ENCODE data around the gene NAB1.

- no peak for TF ChIP-seq CTCF (IDR thresholded peaks at IDR 0.05)
- no peak for TF ChIP-seq EZH2phosphoT487 (IDR thresholded peaks at IDR 0.05)
Observed at GRCh38 chr2:190656301-190656700, 7.4 kb downstream of the NAB1 start.
